Lower leg skin (tissue), 3 donors: ENCODE measurements around the gene DMKN.

ENCODE experiments used
- CTCF ChIP-seq, 3 donors: fragments of 450-650 bp; IDR thresholded peaks; one replicate each; pipeline ENCODE4 v1.5.1; 2016; ENCODE audit warnings: antibody characterized with exemption in 3 of 3, mild to moderate bottlenecking in 3 of 3, moderate library complexity in 2 of 3
- POLR2A ChIP-seq, 2 donors: fragments of 450-650 bp; IDR thresholded peaks; one replicate each; pipeline ENCODE4 v1.6.1; 2016 to 2017; ENCODE audit warnings: antibody characterized with exemption in 2 of 2, mild to moderate bottlenecking in 1 of 2, moderate library complexity in 1 of 2

DNA sequence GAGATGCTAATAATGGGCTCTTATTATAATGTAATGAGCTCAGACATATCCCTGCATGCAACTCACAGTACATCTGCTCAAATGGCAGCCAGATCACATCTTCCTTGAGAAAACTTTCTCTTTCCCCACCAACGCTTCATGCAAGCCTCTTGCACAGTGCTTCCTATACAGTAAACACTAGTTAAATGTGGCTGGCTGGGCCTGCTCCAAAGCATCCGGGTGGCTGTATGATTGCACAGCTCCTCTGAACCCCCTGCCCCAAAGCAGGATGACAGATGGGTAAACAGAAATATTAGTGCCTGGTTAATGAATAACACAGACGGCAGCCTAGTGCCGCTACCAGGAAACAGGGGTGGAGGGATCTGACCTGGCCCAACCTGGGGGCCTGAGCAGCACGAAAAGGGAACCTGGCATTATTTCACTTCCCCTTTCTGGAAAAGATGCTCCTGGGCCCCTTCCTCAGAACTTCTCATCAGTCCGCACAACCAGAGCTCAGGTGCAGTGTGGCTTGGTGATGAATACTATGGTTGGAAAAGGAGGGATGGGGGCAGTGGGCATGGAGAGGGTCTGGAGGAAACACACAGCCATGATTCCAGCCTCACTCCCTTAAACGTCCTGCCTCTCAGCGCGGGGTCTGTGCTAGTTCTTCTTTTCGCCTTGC, 54.6 kb downstream of the DMKN start:
- TF ChIP-seq POLR2A (IDR thresholded peaks at IDR 0.05), result no peak
- TF ChIP-seq CTCF (IDR thresholded peaks at IDR 0.05), result no peak
